HG02763 (cell line): ENCODE measurements around the gene TAL1.
A peak's percentile ranks its signal among the peaks of the same experiment; 100 is the strongest.

ENCODE experiments used
- ATAC-seq: cut with Tn5 transposase; IDR thresholded peaks from one replicate; pipeline ENCODE4 v1.9.1; 2021; ENCODE audit warnings: mild to moderate bottlenecking, moderate library complexity; ENCODE audit not compliant: unreplicated experiment

Gene TAL1

GRCh38 chr1:47189844-47190508 is 42.0 kb downstream of the TAL1 start, which contains the start of gene PDZK1IP1:
Gene PDZK1IP1 (minus strand): TSS chr1:47190036. CDS start chr1:47189932, 104 bp downstream.
- ATAC-seq: no peak

GRCh38 chr1:47188791-47189785 is 42.9 kb downstream of the TAL1 start:
- ATAC-seq: no peak

GRCh38 chr1:47187926-47188250 is 44.1 kb downstream of the TAL1 start:
- ATAC-seq: no peak

GRCh38 chr1:47187231-47187925 is 44.6 kb downstream of the TAL1 start:
- no peak for ATAC-seq

- no peak for ATAC-seq
Observed at GRCh38 chr1:47186267-47187185, 45.5 kb downstream of the TAL1 start.

- no peak for ATAC-seq
Observed at GRCh38 chr1:47184822-47185677, 47.0 kb downstream of the TAL1 start.

GRCh38 chr1:47184090-47184821 is 47.8 kb downstream of the TAL1 start:
- no peak for ATAC-seq

GRCh38 chr1:47183308-47184089 is 48.5 kb downstream of the TAL1 start:
- no peak for ATAC-seq

GRCh38 chr1:47182676-47183235 is 49.3 kb downstream of the TAL1 start:
- no peak for ATAC-seq

GRCh38 chr1:47181955-47182675 is 49.9 kb downstream of the TAL1 start:
- ATAC-seq: no peak

GRCh38 chr1:47181095-47181954 is 50.7 kb downstream of the TAL1 start:
- ATAC-seq: no peak

GRCh38 chr1:47180603-47181094 is 51.4 kb downstream of the TAL1 start:
- ATAC-seq: no peak

- ATAC-seq: no peak
Observed at GRCh38 chr1:47179988-47180563, 51.9 kb downstream of the TAL1 start.

- ATAC-seq: peak; percentile 68
Observed at GRCh38 chr1:47179017-47179987, 52.7 kb downstream of the TAL1 start.
